HEK293 (cell line): Measurements from ENCODE around the gene STX10.
A peak's percentile ranks its signal among the peaks of the same experiment; 100 is the strongest.

ENCODE experiments used
- IKZF3 ChIP-seq: fragments of 450-650 bp; IDR thresholded peaks from 2 replicates; pipeline ENCODE4 v1.5.0; 2018; ENCODE audit warnings: missing biosample characterization, mild to moderate bottlenecking, missing genetic modification characterization, moderate library complexity
- KLF8 ChIP-seq: fragments of 450-650 bp; formaldehyde crosslinking; IDR thresholded peaks from 2 replicates; pipeline ENCODE4 v1.5.1; 2016; ENCODE audit warnings: missing biosample characterization, missing genetic modification characterization
- PATZ1 ChIP-seq: fragments of 450-650 bp; formaldehyde crosslinking; IDR thresholded peaks from 2 replicates; pipeline ENCODE4 v1.5.1; 2016; ENCODE audit warnings: missing biosample characterization, missing genetic modification characterization
- TRIM28 ChIP-seq: IDR thresholded peaks from 2 replicates; pipeline ENCODE4 v1.6.1; 2011; ENCODE audit warnings: low read length, control low read depth, borderline replicate concordance
- ZBTB10 ChIP-seq: fragments of 450-650 bp; formaldehyde crosslinking; IDR thresholded peaks from 2 replicates; pipeline ENCODE4 v1.5.1; 2016; ENCODE audit warnings: missing biosample characterization, missing genetic modification characterization
- ZBTB6 ChIP-seq: fragments of 450-650 bp; formaldehyde crosslinking; IDR thresholded peaks from 2 replicates; pipeline ENCODE4 v1.5.1; 2017; ENCODE audit warnings: missing biosample characterization, missing genetic modification characterization
- ZNF23 ChIP-seq: fragments of 450-650 bp; formaldehyde crosslinking; IDR thresholded peaks from 2 replicates; pipeline ENCODE4 v1.5.1; 2016; ENCODE audit warnings: missing biosample characterization, missing genetic modification characterization, borderline replicate concordance
- ZNF324 ChIP-seq: fragments of 450-650 bp; formaldehyde crosslinking; IDR thresholded peaks from 2 replicates; pipeline ENCODE4 v1.5.1; 2016; ENCODE audit warnings: missing biosample characterization, missing genetic modification characterization
- ZNF335 ChIP-seq: fragments of 450-650 bp; formaldehyde crosslinking; conservative IDR thresholded peaks from 2 replicates; pipeline ENCODE4 v1.5.1; 2016; ENCODE audit warnings: missing biosample characterization, missing genetic modification characterization
- ZNF350 ChIP-seq: fragments of 450-650 bp; formaldehyde crosslinking; IDR thresholded peaks from 2 replicates; pipeline ENCODE4 v1.5.0; 2017; ENCODE audit warnings: missing biosample characterization, mild to moderate bottlenecking, missing genetic modification characterization
- ZNF37A ChIP-seq: fragments of 450-650 bp; IDR thresholded peaks from 2 replicates; pipeline ENCODE4 v1.5.1; 2018; ENCODE audit warnings: missing biosample characterization, missing genetic modification characterization
- ZNF510 ChIP-seq: fragments of 450-650 bp; formaldehyde crosslinking; IDR thresholded peaks from 2 replicates; pipeline ENCODE4 v1.5.1; 2018; ENCODE audit warnings: mild to moderate bottlenecking, missing genetic modification characterization, missing biosample characterization; ENCODE audit not compliant: insufficient replicate concordance
- ZNF518A ChIP-seq: fragments of 450-650 bp; formaldehyde crosslinking; conservative IDR thresholded peaks from 2 replicates; pipeline ENCODE4 v1.5.1; 2016; ENCODE audit warnings: low read depth, missing biosample characterization, missing genetic modification characterization
- ZNF530 ChIP-seq: fragments of 450-650 bp; formaldehyde crosslinking; IDR thresholded peaks from 2 replicates; pipeline ENCODE4 v1.5.1; 2016; ENCODE audit warnings: low read depth, missing biosample characterization, missing genetic modification characterization
- ZNF600 ChIP-seq: fragments of 450-650 bp; formaldehyde crosslinking; IDR thresholded peaks from 2 replicates; pipeline ENCODE4 v1.5.1; 2016; ENCODE audit warnings: missing biosample characterization, missing genetic modification characterization
- ZNF610 ChIP-seq: fragments of 450-650 bp; formaldehyde crosslinking; IDR thresholded peaks from 2 replicates; pipeline ENCODE4 v1.5.1; 2016; ENCODE audit warnings: missing biosample characterization, missing genetic modification characterization, borderline replicate concordance
- ZNF629 ChIP-seq: fragments of 450-650 bp; formaldehyde crosslinking; IDR thresholded peaks from 2 replicates; pipeline ENCODE4 v1.5.1; 2017; ENCODE audit warnings: missing biosample characterization, missing genetic modification characterization
- ZNF639 ChIP-seq: fragments of 450-650 bp; formaldehyde crosslinking; IDR thresholded peaks from 2 replicates; pipeline ENCODE4 v1.5.1; 2016; ENCODE audit warnings: missing biosample characterization, missing genetic modification characterization
- ZNF670 ChIP-seq: fragments of 450-650 bp; formaldehyde crosslinking; IDR thresholded peaks from 2 replicates; pipeline ENCODE4 v1.5.1; 2016; ENCODE audit warnings: missing biosample characterization, missing genetic modification characterization, low read depth
- ZNF837 ChIP-seq: fragments of 450-650 bp; formaldehyde crosslinking; IDR thresholded peaks from 2 replicates; pipeline ENCODE4 v1.5.1; 2016; ENCODE audit warnings: missing biosample characterization, missing genetic modification characterization
- TF ChIP-seq, protein P1 (sequence below): fragments of 450-650 bp; formaldehyde crosslinking; IDR thresholded peaks from 2 replicates; pipeline ENCODE4 v1.5.1; 2016; ENCODE audit warnings: missing biosample characterization, missing genetic modification characterization
- TF ChIP-seq, protein P2 (sequence below): fragments of 450-650 bp; formaldehyde crosslinking; IDR thresholded peaks from 2 replicates; pipeline ENCODE4 v1.5.1; 2016; ENCODE audit warnings: missing biosample characterization, missing genetic modification characterization

Gene STX10

GRCh38 chr19:13152356-13152973 lies 2.3 kb upstream of the STX10 start (continued):
- TF ChIP-seq PATZ1 (tag by site-specific recombination): no peak; the same call in none of the 2 replicates
- no peak for TF ChIP-seq KLF8 (tag by site-specific recombination)
- no peak for TF ChIP-seq ZNF324 (tag by site-specific recombination)
- no peak for TF ChIP-seq ZNF639 (tag by site-specific recombination)
- peak; percentile 71 for TF ChIP-seq ZNF335 (tag by site-specific recombination)
- no peak for TF ChIP-seq ZNF670 (tag by site-specific recombination)
- TF ChIP-seq ZNF600 (tag by site-specific recombination): no peak
- TF ChIP-seq, protein P1, sequence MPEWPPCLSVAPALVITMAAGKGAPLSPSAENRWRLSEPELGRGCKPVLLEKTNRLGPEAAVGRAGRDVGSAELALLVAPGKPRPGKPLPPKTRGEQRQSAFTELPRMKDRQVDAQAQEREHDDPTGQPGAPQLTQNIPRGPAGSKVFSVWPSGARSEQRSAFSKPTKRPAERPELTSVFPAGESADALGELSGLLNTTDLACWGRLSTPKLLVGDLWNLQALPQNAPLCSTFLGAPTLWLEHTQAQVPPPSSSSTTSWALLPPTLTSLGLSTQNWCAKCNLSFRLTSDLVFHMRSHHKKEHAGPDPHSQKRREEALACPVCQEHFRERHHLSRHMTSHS: no peak
- no peak for TF ChIP-seq ZBTB6 (tag by site-specific recombination)
- TF ChIP-seq ZNF530 (tag by site-specific recombination): no peak
- TF ChIP-seq ZNF610: 0 out of 2 replicates have a peak, but pooled peaks have one; percentile 68
- no peak for TF ChIP-seq ZNF518A
- TF ChIP-seq ZBTB10 (tag by site-specific recombination): no peak
- no peak for TF ChIP-seq ZNF37A (tag by site-specific recombination)
- no peak for TF ChIP-seq ZNF350 (tag by site-specific recombination)
- TF ChIP-seq TRIM28: 0 out of 2 replicates have a peak, but pooled peaks have one; percentile 15
- no peak for TF ChIP-seq ZNF837 (tag by site-specific recombination)
- peak; percentile 89 for TF ChIP-seq IKZF3 (tag by site-specific recombination)
- TF ChIP-seq ZNF629 (tag by site-specific recombination): no peak
- TF ChIP-seq, protein P2, sequence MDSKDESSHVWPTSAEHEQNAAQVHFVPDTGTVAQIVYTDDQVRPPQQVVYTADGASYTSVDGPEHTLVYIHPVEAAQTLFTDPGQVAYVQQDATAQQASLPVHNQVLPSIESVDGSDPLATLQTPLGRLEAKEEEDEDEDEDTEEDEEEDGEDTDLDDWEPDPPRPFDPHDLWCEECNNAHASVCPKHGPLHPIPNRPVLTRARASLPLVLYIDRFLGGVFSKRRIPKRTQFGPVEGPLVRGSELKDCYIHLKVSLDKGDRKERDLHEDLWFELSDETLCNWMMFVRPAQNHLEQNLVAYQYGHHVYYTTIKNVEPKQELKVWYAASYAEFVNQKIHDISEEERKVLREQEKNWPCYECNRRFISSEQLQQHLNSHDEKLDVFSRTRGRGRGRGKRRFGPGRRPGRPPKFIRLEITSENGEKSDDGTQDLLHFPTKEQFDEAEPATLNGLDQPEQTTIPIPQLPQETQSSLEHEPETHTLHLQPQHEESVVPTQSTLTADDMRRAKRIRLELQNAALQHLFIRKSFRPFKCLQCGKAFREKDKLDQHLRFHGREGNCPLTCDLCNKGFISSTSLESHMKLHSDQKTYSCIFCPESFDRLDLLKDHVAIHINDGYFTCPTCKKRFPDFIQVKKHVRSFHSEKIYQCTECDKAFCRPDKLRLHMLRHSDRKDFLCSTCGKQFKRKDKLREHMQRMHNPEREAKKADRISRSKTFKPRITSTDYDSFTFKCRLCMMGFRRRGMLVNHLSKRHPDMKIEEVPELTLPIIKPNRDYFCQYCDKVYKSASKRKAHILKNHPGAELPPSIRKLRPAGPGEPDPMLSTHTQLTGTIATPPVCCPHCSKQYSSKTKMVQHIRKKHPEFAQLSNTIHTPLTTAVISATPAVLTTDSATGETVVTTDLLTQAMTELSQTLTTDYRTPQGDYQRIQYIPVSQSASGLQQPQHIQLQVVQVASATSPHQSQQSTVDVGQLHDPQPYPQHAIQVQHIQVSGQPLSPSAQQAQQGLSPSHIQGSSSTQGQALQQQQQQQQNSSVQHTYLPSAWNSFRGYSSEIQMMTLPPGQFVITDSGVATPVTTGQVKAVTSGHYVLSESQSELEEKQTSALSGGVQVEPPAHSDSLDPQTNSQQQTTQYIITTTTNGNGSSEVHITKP: peak; percentile 93
- no peak for TF ChIP-seq ZNF23 (tag by site-specific recombination)
- TF ChIP-seq ZNF510 (tag by site-specific recombination): no peak
